Measurements from ENCODE around the gene SLC38A5.
A peak's percentile ranks its signal among the peaks of the same experiment; 100 is the strongest.

DNA sequence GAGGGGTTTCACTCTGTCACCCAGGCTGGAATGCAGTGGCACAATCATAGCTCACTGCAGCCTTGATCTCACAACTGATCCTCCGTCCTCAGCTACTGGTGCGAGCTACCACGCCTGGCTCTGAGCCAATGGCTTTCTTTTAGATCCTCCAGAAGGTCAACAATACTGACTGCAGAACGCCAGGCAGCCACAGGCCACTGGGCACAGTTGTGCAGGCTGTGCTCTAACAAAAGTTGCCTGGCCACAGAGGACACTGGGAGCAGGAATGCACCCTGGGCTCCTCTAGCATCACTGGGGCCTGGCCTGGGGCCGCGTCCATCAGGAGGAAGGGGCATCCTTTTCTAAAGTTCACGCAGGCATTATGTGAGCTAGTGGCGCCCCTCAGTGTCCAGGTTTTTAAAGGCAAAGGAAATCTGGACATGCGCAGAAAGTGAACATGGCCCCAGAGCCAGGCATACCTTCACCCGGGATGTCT is 23.9 kb upstream of the SLC38A5 start:
- TF ChIP-seq BHLHE40 (IDR thresholded peaks at IDR 0.05; ENCODE audit: low read length), result no peak
- no peak for TF ChIP-seq FOSL1 (tag; conservative IDR thresholded peaks at IDR 0.05)
- TF ChIP-seq CEBPB (tag; IDR thresholded peaks at IDR 0.05), result no peak
- no peak for TF ChIP-seq FOXP4 (CRISPR knock-in tag; IDR thresholded peaks at IDR 0.05; ENCODE audit: borderline replicate concordance)
- TF ChIP-seq, protein P1, sequence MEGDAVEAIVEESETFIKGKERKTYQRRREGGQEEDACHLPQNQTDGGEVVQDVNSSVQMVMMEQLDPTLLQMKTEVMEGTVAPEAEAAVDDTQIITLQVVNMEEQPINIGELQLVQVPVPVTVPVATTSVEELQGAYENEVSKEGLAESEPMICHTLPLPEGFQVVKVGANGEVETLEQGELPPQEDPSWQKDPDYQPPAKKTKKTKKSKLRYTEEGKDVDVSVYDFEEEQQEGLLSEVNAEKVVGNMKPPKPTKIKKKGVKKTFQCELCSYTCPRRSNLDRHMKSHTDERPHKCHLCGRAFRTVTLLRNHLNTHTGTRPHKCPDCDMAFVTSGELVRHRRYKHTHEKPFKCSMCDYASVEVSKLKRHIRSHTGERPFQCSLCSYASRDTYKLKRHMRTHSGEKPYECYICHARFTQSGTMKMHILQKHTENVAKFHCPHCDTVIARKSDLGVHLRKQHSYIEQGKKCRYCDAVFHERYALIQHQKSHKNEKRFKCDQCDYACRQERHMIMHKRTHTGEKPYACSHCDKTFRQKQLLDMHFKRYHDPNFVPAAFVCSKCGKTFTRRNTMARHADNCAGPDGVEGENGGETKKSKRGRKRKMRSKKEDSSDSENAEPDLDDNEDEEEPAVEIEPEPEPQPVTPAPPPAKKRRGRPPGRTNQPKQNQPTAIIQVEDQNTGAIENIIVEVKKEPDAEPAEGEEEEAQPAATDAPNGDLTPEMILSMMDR (IDR thresholded peaks at IDR 0.05 in 2 of 3, conservative IDR thresholded peaks at IDR 0.05 in 1 of 3; ENCODE audit: insufficient read depth in 2 of 3, low read depth in 1 of 3, low read length in 3 of 3), result peak; percentile 65 to 77 (median 67)
- TF ChIP-seq RFX1 (IDR thresholded peaks at IDR 0.05), result no peak

All from K562 (cell line).